DOHH2 (cell line): ENCODE measurements around the gene SMCO4.

Experiments
- H3F3A ChIP-seq: fragments of 200-600 bp; sonication (generic), shearing (Covaris generic); 2 replicates; pipeline ENCODE4 v1.6.0; 2016; ENCODE audit warnings: antibody characterized with exemption, mild to moderate bottlenecking; ENCODE audit not compliant: control insufficient read depth, insufficient read depth
- H3K27ac ChIP-seq: fragments of 200-600 bp; sonication (generic); 2 replicates; pipeline ENCODE4 v1.5.1; 2014; ENCODE audit warnings: low read depth, mild to moderate bottlenecking, low read length, moderate library complexity
- H3K27me3 ChIP-seq: fragments of 200-600 bp; sonication (generic); 2 replicates; pipeline ENCODE4 v1.6.1; 2014; ENCODE audit warnings: mild to moderate bottlenecking, low read length, mixed read lengths; ENCODE audit not compliant: control insufficient read depth
- H3K36me3 ChIP-seq: fragments of 200-600 bp; sonication (generic); 2 replicates; pipeline ENCODE4 v1.6.1; 2014; ENCODE audit warnings: mild to moderate bottlenecking, low read length, moderate library complexity, mixed read lengths; ENCODE audit not compliant: control insufficient read depth
- H3K4me1 ChIP-seq: fragments of 200-600 bp; sonication (generic); 2 replicates; pipeline ENCODE4 v1.6.1; 2014; ENCODE audit warnings: mild to moderate bottlenecking, low read length, mixed read lengths; ENCODE audit not compliant: control insufficient read depth
- H3K4me2 ChIP-seq: fragments of 200-600 bp; sonication (generic); 2 replicates; pipeline ENCODE4 v1.6.0; 2014; ENCODE audit warnings: mild to moderate bottlenecking, low read length, moderate library complexity
- H3K4me3 ChIP-seq: fragments of 200-600 bp; sonication (generic); 2 replicates; pipeline ENCODE4 v1.5.1; 2014; ENCODE audit warnings: mild to moderate bottlenecking, low read length, mixed read lengths
- H3K79me2 ChIP-seq: fragments of 200-600 bp; sonication (generic); 2 replicates; pipeline ENCODE4 v1.6.1; 2014; ENCODE audit warnings: mild to moderate bottlenecking, low read length, mixed read lengths; ENCODE audit not compliant: control insufficient read depth
- H3K9me2 ChIP-seq: fragments of 200-600 bp; sonication (generic); replicated peaks from 2 replicates; pipeline ENCODE4 v1.6.1; 2014; ENCODE audit warnings: mild to moderate bottlenecking, low read length, mixed read lengths; ENCODE audit not compliant: control insufficient read depth
- H3K9me3 ChIP-seq: fragments of 200-600 bp; sonication (generic); 2 replicates; pipeline ENCODE4 v1.6.1; 2014; ENCODE audit warnings: antibody characterized with exemption, low read length, mixed read lengths; ENCODE audit not compliant: control insufficient read depth, insufficient read depth
- H4K20me1 ChIP-seq: fragments of 200-600 bp; sonication (generic); 2 replicates; pipeline ENCODE4 v1.6.0; 2014; ENCODE audit warnings: low read depth, mild to moderate bottlenecking, antibody characterized with exemption, low read length, moderate library complexity; ENCODE audit not compliant: control insufficient read depth, insufficient read depth
- EZH2phosphoT487 ChIP-seq: fragments of 200-600 bp; sonication (generic); IDR thresholded peaks from 2 replicates; pipeline ENCODE4 v1.6.1; 2017; ENCODE audit warnings: borderline replicate concordance, mild to moderate bottlenecking, antibody characterized with exemption, low read length, moderate library complexity, mixed read lengths
- TF ChIP-seq, protein P1 (sequence below): fragments of 200-600 bp; sonication (generic); IDR thresholded peaks from one replicate; pipeline ENCODE4 v1.5.1; 2014; ENCODE audit warnings: antibody characterized with exemption, mild to moderate bottlenecking, low read depth, low read length; ENCODE audit not compliant: poor library complexity, severe bottlenecking

SMCO4 gene

DNA sequence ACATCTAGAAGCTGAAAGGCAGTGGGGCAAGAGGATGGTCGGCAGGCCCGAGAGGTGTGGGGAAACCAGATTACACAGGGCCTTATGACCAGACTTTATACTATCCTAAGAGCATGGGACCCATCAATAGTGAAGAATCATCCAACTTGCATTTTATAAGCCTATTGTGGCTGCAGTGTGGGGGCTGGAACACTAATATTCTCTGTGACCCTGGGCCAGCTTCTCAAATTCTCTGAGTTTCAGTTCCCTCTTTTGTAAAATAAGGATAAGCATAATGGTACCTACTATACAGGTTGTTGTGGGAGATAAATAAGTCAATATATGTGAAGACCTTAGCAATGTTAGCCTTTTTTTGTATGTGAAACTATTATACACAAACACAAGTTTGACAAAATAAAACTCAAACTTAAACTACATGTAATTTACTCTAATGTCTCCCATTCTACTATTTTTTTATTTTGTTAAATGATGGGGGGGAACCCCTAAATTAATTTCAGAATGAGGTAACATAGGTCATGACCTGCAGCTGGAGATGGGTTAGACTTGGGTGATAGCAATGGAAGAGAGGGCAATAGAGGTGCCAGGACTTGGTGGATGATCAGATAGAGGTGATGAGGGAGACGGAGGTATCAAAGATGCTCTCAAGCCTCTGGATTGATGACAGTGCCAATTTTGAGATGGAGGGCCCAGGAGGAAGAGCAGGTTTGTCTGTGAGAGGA, 30.1 kb downstream of the SMCO4 start:
- Histone ChIP-seq H3K79me2 (no peaks in the 10 kb centered on the region), H3K27me3 (no peaks in the 10 kb centered on the region), H3K9me2 (no peaks in the 10 kb centered on the region), H3F3A (no peaks in the 10 kb centered on the region), H3K27ac (no peak overlapping the region), H3K4me3 (no peak overlapping the region), H3K9me3 (no peaks in the 10 kb centered on the region), H4K20me1 (no peaks in the 10 kb centered on the region), H3K36me3 (no peaks in the 10 kb centered on the region), H3K4me2 (no peak overlapping the region), H3K4me1 (no peaks in the 10 kb centered on the region)
- TF ChIP-seq, protein P1, sequence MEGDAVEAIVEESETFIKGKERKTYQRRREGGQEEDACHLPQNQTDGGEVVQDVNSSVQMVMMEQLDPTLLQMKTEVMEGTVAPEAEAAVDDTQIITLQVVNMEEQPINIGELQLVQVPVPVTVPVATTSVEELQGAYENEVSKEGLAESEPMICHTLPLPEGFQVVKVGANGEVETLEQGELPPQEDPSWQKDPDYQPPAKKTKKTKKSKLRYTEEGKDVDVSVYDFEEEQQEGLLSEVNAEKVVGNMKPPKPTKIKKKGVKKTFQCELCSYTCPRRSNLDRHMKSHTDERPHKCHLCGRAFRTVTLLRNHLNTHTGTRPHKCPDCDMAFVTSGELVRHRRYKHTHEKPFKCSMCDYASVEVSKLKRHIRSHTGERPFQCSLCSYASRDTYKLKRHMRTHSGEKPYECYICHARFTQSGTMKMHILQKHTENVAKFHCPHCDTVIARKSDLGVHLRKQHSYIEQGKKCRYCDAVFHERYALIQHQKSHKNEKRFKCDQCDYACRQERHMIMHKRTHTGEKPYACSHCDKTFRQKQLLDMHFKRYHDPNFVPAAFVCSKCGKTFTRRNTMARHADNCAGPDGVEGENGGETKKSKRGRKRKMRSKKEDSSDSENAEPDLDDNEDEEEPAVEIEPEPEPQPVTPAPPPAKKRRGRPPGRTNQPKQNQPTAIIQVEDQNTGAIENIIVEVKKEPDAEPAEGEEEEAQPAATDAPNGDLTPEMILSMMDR: no peak
- TF ChIP-seq EZH2phosphoT487: no peak

DNA sequence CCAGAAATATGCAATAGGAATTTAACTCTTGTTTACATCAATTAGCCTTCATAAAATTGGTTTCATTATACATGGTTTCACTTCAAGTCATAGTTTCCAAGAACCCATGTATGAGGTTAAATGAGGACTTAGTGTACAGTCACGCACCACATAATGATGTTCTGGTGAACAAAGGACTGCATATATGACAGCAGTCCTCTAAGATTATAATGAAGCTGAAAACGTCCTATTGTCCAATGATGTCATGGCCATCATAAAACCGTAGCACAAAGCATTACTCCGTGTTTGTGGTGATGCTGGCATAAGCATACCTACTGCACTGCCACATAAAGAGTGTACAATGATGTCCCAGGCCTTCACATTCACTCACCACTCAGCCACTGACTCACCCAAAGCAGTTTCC, 31.1 kb downstream of the SMCO4 start:
- Histone ChIP-seq H3K9me3 (no peaks in the 10 kb centered on the region), H3K4me1 (no peaks in the 10 kb centered on the region), H3K79me2 (no peaks in the 10 kb centered on the region), H4K20me1 (no peaks in the 10 kb centered on the region), H3K9me2 (no peaks in the 10 kb centered on the region), H3F3A (no peaks in the 10 kb centered on the region), H3K27me3 (no peaks in the 10 kb centered on the region), H3K36me3 (no peaks in the 10 kb centered on the region), H3K27ac (no peak overlapping the region), H3K4me2 (no peak overlapping the region), H3K4me3 (no peak overlapping the region)
- no peak for TF ChIP-seq EZH2phosphoT487
- TF ChIP-seq, protein P1: no peak

DNA sequence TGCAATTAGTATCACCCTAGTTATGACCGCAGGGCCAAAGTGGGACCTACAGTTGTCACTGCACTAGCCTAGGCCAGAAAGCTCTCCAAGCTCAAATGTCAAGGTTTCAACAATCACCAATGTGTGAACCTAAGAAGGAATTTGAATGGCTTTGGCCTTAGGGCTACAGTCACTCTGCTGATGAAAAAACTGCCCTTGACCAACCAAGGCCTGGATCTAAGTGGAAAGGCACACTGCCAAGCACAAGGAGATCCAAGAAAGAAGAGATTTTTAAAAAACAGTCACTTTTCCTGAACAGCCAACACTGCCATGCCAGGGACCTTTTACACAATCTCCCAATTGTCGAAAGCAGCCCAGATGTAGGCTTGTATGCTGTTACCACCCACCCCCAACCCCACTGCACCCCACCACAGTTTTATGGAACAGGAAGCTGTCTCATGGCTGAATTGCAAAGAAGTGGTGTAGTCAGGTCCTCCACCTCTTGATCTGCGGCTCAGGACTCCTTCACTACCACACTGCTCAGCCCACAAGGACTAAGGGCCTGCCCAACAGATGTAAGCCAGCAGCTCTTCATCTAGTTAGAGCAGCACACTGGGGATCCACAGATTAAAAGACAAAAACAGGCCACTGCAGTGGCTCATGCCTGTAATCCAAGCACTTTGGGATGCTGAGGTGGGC, 32.9 kb downstream of the SMCO4 start:
- Histone ChIP-seq H3F3A (no peaks in the 10 kb centered on the region), H3K27me3 (no peaks in the 10 kb centered on the region), H3K9me2 (no peaks in the 10 kb centered on the region), H3K36me3 (no peaks in the 10 kb centered on the region), H3K79me2 (no peaks in the 10 kb centered on the region), H3K4me3 (no peak overlapping the region), H3K4me1 (no peaks in the 10 kb centered on the region), H3K4me2 (no peak overlapping the region), H3K27ac (no peak overlapping the region), H4K20me1 (no peaks in the 10 kb centered on the region), H3K9me3 (no peaks in the 10 kb centered on the region)
- TF ChIP-seq, protein P1: no peak
- no peak for TF ChIP-seq EZH2phosphoT487
